Rectal smooth muscle tissue (tissue), 1 donor: ENCODE results near the gene CACNA1A.

Experiments used
- H3K27ac ChIP-seq: one replicate; pipeline ENCODE4 v1.7.0; 2013; ENCODE audit warnings: low read depth, low read length, inconsistent platforms
- H3K27me3 ChIP-seq: one replicate; pipeline ENCODE4 v1.7.0; 2013; ENCODE audit warnings: low read length; ENCODE audit not compliant: control insufficient read depth, insufficient read depth
- H3K36me3 ChIP-seq: one replicate; pipeline ENCODE4 v1.7.0; 2013; ENCODE audit warnings: low read length; ENCODE audit not compliant: control insufficient read depth, insufficient read depth
- H3K4me1 ChIP-seq: one replicate; pipeline ENCODE4 v1.7.0; 2013; ENCODE audit warnings: low read length; ENCODE audit not compliant: control insufficient read depth, insufficient read depth
- H3K4me3 ChIP-seq: one replicate; pipeline ENCODE4 v1.7.0; 2013; ENCODE audit warnings: low read length
- H3K9ac ChIP-seq: one replicate; pipeline ENCODE4 v1.7.0; 2013; ENCODE audit warnings: low read length

The CACNA1A gene

DNA sequence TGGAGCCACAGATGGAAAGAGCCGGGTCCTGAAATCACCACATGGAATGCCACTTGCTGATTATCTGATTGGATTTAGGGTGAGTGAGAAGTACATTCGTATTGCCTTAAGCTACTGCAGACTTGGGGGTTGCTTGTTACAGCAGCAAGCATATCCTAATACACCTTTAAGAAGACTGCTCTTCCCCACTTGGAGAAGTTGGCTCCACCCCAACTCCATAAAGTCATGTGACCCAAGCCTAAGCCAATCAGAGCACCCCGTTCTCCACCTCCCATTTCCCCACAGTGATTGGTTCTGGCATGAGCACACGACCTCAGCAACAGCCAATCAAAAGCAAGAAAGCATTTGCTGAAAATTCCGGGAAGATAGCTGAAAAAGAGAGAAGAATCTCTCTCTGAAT is 23.1 kb downstream of the CACNA1A start:
- Histone ChIP-seq H3K9ac (no peak overlapping the region), H3K27ac (no peak overlapping the region), H3K4me1 (no peaks in the 10 kb centered on the region), H3K4me3 (no peak overlapping the region), H3K36me3 (no peaks in the 10 kb centered on the region), H3K27me3 (no peaks in the 10 kb centered on the region)

GRCh38 chr19:13478576-13478975 is 27.7 kb downstream of the CACNA1A start:
- H3K4me1 ChIP-seq, result no peaks in the 10 kb centered on the region
- no peak overlapping the region for H3K9ac ChIP-seq
- no peaks in the 10 kb centered on the region for H3K36me3 ChIP-seq
- no peak overlapping the region for H3K4me3 ChIP-seq
- H3K27me3 ChIP-seq, result no peaks in the 10 kb centered on the region
- H3K27ac ChIP-seq, result no peak overlapping the region

GRCh38 chr19:13476071-13476470 is 30.2 kb downstream of the CACNA1A start:
- H3K4me1 ChIP-seq, result no peaks in the 10 kb centered on the region
- H3K27ac ChIP-seq, result no peak overlapping the region
- no peaks in the 10 kb centered on the region for H3K27me3 ChIP-seq
- no peak overlapping the region for H3K4me3 ChIP-seq
- H3K9ac ChIP-seq, result no peak overlapping the region
- H3K36me3 ChIP-seq, result no peaks in the 10 kb centered on the region

- no peak overlapping the region for H3K4me3 ChIP-seq
These were observed 31.2 kb downstream of the CACNA1A start for GRCh38 chr19:13475044-13475443.

GRCh38 chr19:13466697-13467096 is 39.6 kb downstream of the CACNA1A start:
- H3K27ac ChIP-seq, result no peak overlapping the region
- H3K27me3 ChIP-seq, result no peaks in the 10 kb centered on the region
- H3K36me3 ChIP-seq, result no peaks in the 10 kb centered on the region
- no peak overlapping the region for H3K4me3 ChIP-seq
- no peak overlapping the region for H3K9ac ChIP-seq
- no peaks in the 10 kb centered on the region for H3K4me1 ChIP-seq

More at GRCh38 chr19:13475044-13475443, 31.2 kb downstream of the CACNA1A start:
- H3K4me1 ChIP-seq, result no peaks in the 10 kb centered on the region
- H3K27me3 ChIP-seq, result no peaks in the 10 kb centered on the region
- no peaks in the 10 kb centered on the region for H3K36me3 ChIP-seq
- no peak overlapping the region for H3K27ac ChIP-seq
- no peak overlapping the region for H3K9ac ChIP-seq

DNA sequence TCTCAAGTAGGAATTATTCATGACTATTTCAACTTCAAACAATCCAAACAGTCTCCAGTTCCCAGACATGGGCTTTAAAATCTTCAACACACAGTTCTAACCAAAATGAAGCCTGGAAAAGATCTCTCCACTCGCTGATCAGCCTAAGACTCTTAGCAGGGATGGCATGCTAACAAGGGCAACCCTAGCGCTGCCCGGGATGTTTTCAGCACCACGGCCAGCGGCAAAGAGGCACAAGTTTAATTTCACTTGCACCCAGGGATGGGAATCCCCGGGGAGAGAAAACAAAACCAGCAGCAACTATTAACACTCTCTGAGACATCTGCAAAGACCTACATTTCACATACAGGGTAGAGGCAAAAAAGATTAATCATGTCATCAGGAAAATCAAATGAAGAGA is 43.0 kb downstream of the CACNA1A start:
- Histone ChIP-seq H3K9ac (no peak overlapping the region), H3K36me3 (no peaks in the 10 kb centered on the region), H3K4me1 (no peaks in the 10 kb centered on the region), H3K4me3 (no peak overlapping the region), H3K27ac (no peak overlapping the region), H3K27me3 (no peaks in the 10 kb centered on the region)

DNA sequence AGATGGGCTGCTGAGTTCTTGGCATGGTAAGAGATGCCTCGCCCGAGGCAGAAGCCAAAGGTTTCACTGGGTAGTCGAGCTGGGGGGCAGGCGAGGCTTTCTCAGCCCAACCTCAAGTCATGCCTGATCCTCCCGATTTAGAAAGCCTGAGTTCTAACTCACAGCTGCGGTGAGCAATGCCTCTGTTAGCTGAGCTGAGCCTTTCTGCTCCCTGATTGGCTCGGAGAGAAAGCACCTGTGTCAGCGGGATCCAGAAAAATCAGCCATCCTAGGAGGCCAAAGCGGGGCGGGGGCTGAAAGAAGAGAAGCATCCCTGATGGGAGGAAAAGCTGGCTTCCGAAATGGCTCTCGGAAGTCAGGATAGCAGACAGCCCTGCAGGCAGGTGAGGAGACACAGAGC is 44.7 kb downstream of the CACNA1A start:
- no peaks in the 10 kb centered on the region for H3K27me3 ChIP-seq
- no peak overlapping the region for H3K4me3 ChIP-seq
- H3K27ac ChIP-seq, result no peak overlapping the region
- no peaks in the 10 kb centered on the region for H3K36me3 ChIP-seq
- H3K4me1 ChIP-seq, result no peaks in the 10 kb centered on the region
- no peak overlapping the region for H3K9ac ChIP-seq

DNA sequence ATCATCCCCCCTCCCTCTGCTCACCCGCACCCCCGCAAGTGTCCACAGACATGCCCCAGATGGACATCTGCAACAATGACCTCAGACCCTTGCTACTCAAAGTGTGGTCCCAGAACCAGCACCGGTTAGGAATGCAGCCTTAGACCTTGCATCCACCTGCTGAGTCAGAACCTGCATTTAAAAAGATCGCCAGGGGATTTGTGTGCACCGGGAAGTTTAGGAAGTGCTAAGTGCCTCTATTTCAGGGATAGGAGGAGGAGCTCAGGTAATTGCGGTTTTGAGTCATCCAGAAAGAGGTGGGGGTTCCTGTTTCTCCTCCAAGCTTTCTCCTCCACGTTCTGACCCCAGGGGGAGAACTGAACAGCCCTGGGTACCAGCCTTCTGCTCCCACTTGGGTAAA is 46.2 kb downstream of the CACNA1A start:
- Histone ChIP-seq H3K27ac (no peak overlapping the region), H3K36me3 (no peaks in the 10 kb centered on the region), H3K9ac (no peak overlapping the region), H3K4me3 (no peak overlapping the region), H3K4me1 (no peaks in the 10 kb centered on the region), H3K27me3 (no peaks in the 10 kb centered on the region)

- Histone ChIP-seq H3K9ac (no peak overlapping the region), H3K4me3 (no peak overlapping the region), H3K27ac (no peak overlapping the region), H3K4me1 (no peaks in the 10 kb centered on the region), H3K36me3 (no peaks in the 10 kb centered on the region), H3K27me3 (no peaks in the 10 kb centered on the region)
These were observed 46.9 kb downstream of the CACNA1A start for GRCh38 chr19:13459351-13459750.

GRCh38 chr19:13451434-13451995 is 54.8 kb downstream of the CACNA1A start:
- Histone ChIP-seq H3K27me3 (no peaks in the 10 kb centered on the region), H3K4me3 (no peak overlapping the region), H3K4me1 (no peaks in the 10 kb centered on the region), H3K27ac (no peak overlapping the region), H3K9ac (no peak overlapping the region), H3K36me3 (no peaks in the 10 kb centered on the region)

DNA sequence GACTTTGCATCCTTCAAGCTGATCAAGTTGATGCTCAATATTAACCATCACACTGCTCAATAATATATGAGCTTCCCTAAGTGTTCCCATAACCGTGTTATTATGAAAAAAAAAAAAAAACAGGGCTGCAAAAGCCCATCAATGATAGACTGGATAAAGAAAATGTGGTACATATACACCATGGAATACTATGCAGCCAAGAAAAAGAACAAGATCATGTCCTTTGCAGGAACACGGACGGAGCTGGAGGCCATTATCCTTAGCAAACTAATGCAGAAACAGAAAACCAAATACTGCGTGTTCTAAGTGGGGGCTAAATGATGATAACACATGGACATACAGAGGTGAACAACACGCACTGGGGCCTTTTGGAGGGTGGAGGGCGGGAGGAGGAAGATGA is 58.3 kb downstream of the CACNA1A start:
- no peaks in the 10 kb centered on the region for H3K36me3 ChIP-seq
- H3K27me3 ChIP-seq, result no peaks in the 10 kb centered on the region
- no peak overlapping the region for H3K27ac ChIP-seq
- no peak overlapping the region for H3K4me3 ChIP-seq
- no peaks in the 10 kb centered on the region for H3K4me1 ChIP-seq
- no peak overlapping the region for H3K9ac ChIP-seq

GRCh38 chr19:13441810-13442512 is 64.3 kb downstream of the CACNA1A start:
- Histone ChIP-seq H3K27me3 (no peaks in the 10 kb centered on the region), H3K4me1 (no peaks in the 10 kb centered on the region), H3K4me3 (no peak overlapping the region), H3K27ac (no peak overlapping the region), H3K36me3 (no peaks in the 10 kb centered on the region), H3K9ac (no peak overlapping the region)

- no peaks in the 10 kb centered on the region for H3K4me1 ChIP-seq
- H3K4me3 ChIP-seq, result no peak overlapping the region
- H3K9ac ChIP-seq, result no peak overlapping the region
- H3K27ac ChIP-seq, result no peak overlapping the region
- no peaks in the 10 kb centered on the region for H3K27me3 ChIP-seq
- H3K36me3 ChIP-seq, result no peaks in the 10 kb centered on the region
These were observed 68.2 kb downstream of the CACNA1A start for GRCh38 chr19:13437919-13438618.
